DMS53 treated with DMSO at 0.1 percent for 48 hours (cell line): ENCODE results near the gene EYS.
A peak's percentile ranks its signal among the peaks of the same experiment; 100 is the strongest.
"Not testable (repeated sequence)": the region's sequence is repeated elsewhere in the genome, so short reads cannot be mapped to it uniquely, and the experiment has no call there.

Source experiments
- DNase-seq: peaks from one replicate; lab custom pipeline; 2025; ENCODE audit not compliant: unreplicated experiment; lab: John Stamatoyannopoulos, UW

The EYS gene

GRCh38 chr6:63765828-63766227 is 1941.2 kb downstream of the EYS start:
- DNase-seq = no peak

DNA sequence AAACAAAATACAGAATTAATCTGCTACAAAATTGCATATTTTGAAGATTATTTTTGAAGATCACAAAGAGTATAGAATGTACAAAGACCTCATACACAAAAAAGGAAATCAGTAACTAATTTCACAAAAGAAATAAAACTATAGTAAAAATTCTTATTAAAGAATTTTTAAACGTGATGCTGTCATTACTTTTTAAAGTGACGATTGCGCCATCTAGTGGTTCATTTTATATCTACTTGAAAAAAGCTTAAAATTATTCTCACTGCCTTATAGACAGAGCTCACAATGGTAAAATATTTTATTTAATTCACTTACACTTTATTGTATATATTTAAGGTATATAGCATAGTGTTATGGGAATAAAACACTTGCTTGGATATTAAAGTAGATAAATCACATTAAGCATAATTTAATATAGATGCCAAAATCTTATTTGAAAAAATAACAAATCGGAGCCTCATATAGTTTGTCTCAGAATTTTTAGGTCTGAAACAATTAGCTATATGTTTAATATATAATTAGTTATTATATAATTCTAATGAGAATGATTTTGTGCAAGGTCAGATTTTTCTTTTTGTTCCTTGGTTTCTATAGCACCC is 1942.6 kb downstream of the EYS start:
- peak; percentile 40 for DNase-seq

DNA sequence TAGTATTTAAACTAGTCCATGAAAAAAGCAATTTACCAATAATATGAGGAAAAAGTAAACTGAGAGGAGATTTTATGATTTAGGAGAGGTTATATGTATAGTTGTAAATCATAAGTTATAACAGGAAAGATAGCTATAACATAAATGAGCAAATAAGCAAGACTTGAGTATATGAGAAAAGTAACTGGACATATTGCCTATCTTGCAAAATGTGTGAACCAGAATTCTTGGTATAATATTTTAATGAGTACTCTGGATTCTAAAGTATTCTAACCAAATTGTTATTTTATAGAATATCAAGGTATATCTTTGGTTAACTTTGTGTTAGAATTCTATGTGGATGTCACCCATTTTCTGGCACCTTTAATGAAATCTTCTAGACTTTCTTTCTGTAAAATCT is 1946.8 kb downstream of the EYS start:
- DNase-seq = no peak

- no peak for DNase-seq
These were observed 1947.4 kb downstream of the EYS start for GRCh38 chr6:63759605-63760105.

- DNase-seq = no peak
These were observed 1949.2 kb downstream of the EYS start for GRCh38 chr6:63757826-63758225.

- not testable (repeated sequence) for DNase-seq
These were observed 1949.8 kb downstream of the EYS start for GRCh38 chr6:63757275-63757674.

GRCh38 chr6:63750400-63750799 is 1956.6 kb downstream of the EYS start:
- DNase-seq = no peak

DNA sequence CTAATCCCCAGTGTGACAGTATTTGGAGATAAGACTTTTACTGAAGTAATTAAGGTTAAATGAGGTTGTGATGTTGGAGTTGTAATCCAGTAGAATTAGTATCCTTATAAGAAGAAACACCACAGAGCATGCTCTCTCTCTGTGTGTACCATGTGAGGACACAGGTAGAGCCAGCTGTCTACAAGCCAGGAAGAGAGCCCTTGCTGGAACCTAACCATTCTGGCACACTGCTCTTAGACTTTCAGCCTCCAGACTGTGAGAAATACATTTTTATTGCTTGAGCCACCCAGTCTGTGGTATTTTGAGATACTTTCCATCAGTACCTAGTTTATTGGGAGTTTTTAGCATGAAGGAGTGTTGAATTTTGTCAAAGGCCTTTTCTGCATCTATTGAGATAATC is 1961.2 kb downstream of the EYS start:
- no peak for DNase-seq

- DNase-seq = no peak
These were observed 1962.2 kb downstream of the EYS start for GRCh38 chr6:63744810-63745209.

DNA sequence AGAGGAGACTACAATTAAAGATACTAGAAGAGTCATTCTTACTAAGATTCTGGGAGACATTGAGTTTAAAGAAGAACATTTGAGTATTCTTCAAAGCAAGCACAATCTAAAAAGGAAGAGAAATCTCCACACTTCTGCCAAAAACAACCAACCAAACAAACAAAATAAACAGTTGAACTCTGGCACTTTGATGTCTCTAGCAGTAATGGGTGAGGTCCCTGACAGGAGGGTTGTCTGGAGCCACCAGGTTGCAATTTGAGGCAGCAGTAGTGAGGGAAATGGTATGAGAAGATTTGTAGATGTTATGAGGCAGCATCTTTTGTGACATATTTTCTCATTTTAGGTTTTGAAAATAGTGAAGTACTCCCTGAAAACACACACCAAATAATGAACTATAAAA is 1963.3 kb downstream of the EYS start:
- no peak for DNase-seq

GRCh38 chr6:63742060-63742459 is 1965.0 kb downstream of the EYS start:
- DNase-seq = peak; percentile 4

GRCh38 chr6:63740709-63741108 is 1966.3 kb downstream of the EYS start:
- no peak for DNase-seq

- DNase-seq = no peak
These were observed 1967.8 kb downstream of the EYS start for GRCh38 chr6:63739094-63739687.

DNA sequence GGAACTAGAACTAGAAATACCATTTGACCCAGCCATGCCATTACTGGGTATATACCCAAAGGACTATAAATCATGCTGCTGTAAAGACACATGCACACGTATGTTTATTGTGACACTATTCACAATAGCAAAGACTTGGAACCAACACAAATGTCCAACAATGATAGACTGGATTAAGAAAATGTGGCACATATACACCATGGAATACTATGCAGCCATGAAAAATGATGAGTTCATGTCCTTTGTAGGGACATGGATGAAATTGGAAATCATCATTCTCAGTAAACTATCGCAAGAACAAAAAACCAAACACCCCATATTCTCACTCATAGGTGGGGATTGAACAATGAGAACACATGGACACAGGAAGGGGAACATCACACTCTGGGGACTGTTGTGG is 1968.8 kb downstream of the EYS start:
- not testable (repeated sequence) for DNase-seq

DNA sequence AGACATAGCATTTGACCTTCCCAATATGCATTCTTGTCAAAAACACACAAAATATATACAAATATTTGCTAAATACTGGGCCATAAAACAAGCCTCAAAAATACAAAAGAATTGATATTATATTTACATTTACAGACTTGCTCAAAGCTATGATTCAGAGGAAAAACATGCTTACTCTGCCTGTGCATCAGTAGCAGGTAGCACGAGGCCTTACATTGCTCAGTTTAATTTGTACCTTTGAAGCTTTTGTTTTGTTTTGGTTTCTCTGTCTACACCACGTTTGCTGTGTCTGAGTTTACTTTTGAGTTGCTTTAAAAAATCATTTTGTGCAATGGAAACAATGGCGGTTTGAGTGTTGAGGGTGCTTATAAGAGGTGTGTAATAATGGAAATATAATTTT is 1972.1 kb downstream of the EYS start:
- DNase-seq = no peak

GRCh38 chr6:63732336-63732735 is 1974.7 kb downstream of the EYS start:
- DNase-seq = no peak

DNA sequence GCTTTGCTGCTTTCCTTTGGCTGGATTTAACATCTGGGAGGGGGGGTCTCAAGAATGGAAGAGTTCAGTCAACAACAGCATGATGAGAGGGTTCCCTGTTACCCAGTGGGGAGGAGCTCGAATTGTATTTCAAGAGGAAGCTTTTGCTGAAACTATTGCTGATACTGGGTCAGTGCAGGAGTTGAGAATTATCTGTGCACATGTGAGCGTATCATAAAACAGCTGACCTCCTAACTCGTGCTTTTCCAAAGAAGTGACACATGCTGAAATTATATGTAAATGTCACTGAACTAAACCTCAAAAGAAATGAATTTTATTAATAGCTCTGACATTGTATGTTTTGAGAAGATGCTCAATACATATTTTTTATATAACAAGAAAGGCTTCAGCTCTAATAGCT is 1975.1 kb downstream of the EYS start:
- DNase-seq = no peak

GRCh38 chr6:63730311-63730710 is 1976.7 kb downstream of the EYS start:
- no peak for DNase-seq

DNA sequence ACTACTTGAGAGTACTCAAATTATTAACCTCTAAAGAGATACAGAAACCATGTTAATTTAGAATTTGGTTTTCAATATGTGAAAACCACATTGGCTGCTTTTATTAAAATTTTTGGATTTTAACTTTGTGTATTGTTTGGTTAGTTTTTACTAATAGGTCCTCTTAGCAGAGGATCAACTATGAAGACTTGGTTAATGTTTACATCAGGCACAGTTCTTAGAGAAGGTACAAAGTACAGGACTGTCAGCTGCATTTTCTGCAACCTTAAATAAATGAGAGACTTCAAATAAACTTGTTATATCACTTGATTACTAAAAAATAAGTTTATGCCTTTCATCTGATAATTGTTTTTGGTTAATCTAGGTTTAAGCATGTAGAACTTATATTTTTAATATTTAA is 1982.3 kb downstream of the EYS start:
- no peak for DNase-seq

GRCh38 chr6:63721181-63721580 is 1985.8 kb downstream of the EYS start:
- DNase-seq = no peak

GRCh38 chr6:63716169-63716568 is 1990.9 kb downstream of the EYS start:
- DNase-seq = no peak

DNA sequence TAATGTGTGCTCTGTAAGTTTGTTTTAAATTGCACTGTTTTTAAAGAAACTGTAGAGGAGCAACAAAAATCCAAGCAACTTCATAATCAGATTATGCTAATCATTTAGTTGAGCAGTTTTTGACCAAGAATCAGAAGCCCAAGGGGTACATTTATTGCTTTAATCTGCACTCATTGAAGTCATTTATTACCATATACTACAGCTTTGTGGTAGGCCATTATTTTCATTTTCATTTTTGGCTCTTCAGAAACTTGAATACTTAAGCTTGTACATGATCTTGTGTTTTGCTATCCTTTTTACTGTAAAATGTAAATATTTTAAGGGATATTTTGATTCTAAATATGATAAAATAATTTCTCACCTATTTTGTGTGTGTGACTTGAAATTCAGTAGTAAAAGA is 1992.9 kb downstream of the EYS start:
- DNase-seq = no peak

- DNase-seq = no peak
These were observed 1993.7 kb downstream of the EYS start for GRCh38 chr6:63713332-63713731.
